Measurements from ENCODE around the gene RETREG1.
"Not testable (repeated sequence)": the region's sequence is repeated elsewhere in the genome, so short reads cannot be mapped to it uniquely, and the experiment has no call there.

Gene RETREG1

DNA sequence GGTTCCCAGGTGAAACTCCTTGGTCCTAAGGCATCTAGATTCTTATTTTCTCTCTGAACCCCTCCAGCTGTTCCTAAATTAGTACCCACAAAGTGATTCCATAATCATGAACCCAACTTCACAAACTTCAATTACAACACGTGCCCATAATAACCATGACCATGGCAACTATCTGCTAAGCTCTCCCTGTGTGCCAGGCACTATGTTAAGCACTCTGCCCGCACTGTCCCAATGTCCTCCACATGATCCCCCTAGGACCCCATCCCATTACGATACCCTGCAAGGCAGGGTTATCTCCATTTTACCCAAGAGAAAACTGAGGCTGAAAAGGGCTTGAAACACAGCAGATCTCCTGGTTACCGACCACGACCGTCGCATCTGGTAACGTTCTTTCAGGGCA lies 125.9 kb downstream of the RETREG1 start:
- H3K4me3 ChIP-seq (ENCODE audit: low read length) = no peak overlapping the region
- peaks cover 3% of the 10 kb centered on the region for H3K27me3 ChIP-seq (ENCODE audit: control insufficient read depth, insufficient read depth, low read length)
- no peaks in the 10 kb centered on the region for H3K36me3 ChIP-seq (ENCODE audit: insufficient read depth, low read length)
- H3K4me1 ChIP-seq (ENCODE audit: control insufficient read depth, insufficient read depth, low read length) = peaks cover 11% of the 10 kb centered on the region
- no peak overlapping the region for H3K4me2 ChIP-seq (ENCODE audit: low read length)
- H3K9ac ChIP-seq (ENCODE audit: low read depth, low read length) = no peak overlapping the region
- H3K9me3 ChIP-seq (replicated peaks; ENCODE audit: low read length) = no peaks in the 10 kb centered on the region

DNA sequence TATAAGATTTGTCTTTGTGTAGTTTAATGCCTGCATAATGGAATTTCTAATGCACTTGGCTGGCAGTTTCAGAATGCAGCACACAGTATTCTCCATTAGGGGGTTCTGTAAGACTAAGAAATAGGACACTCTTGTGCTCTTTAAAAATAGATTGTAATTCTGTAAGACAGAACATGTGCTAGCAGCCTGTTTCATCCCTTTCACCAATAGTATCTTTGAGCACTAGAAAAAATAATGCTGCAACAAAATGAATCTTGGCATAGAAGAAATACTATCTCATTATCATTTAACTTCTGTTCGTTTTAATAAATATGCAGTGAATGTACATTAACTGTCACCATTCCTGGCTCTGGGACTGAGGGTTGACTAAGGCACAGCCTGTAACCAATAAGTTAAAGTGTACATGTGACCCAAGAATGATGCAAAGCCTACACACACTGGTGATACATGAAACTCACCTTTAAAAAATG lies 127.4 kb downstream of the RETREG1 start:
- no peaks in the 10 kb centered on the region for H3K36me3 ChIP-seq (ENCODE audit: insufficient read depth, low read length)
- no peak overlapping the region for H3K9ac ChIP-seq (ENCODE audit: low read depth, low read length)
- no peaks in the 10 kb centered on the region for H3K9me3 ChIP-seq (replicated peaks; ENCODE audit: low read length)
- H3K27me3 ChIP-seq (ENCODE audit: control insufficient read depth, insufficient read depth, low read length) = peaks cover 3% of the 10 kb centered on the region
- peaks cover 11% of the 10 kb centered on the region for H3K4me1 ChIP-seq (ENCODE audit: control insufficient read depth, insufficient read depth, low read length)
- no peak overlapping the region for H3K4me2 ChIP-seq (ENCODE audit: low read length)
- H3K4me3 ChIP-seq (ENCODE audit: low read length) = no peak overlapping the region

DNA sequence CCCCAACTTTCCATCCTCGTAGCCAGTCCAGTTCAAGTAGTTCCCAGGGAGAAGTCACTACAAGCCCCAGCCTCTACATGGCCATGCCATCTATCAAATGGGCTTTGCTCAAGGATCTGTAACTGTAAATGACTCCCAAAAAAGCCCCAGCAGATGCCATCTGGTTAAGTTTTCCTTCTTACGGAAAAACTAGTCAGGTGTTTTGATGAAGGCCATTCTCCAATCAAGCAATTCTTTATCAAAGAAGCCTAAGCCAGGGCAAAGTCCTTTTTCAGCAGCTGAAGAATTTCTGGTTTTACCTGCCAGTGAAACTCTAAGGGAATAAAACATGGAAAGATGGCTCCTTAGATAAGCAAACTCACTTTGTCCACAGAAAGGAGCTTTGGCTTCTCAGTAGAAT lies 129.3 kb downstream of the RETREG1 start:
- Histone ChIP-seq H3K4me3 (ENCODE audit: low read length) (no peak overlapping the region), H3K27me3 (ENCODE audit: control insufficient read depth, insufficient read depth, low read length) (peaks cover 3% of the 10 kb centered on the region), H3K4me2 (ENCODE audit: low read length) (no peak overlapping the region), H3K9me3 (replicated peaks; ENCODE audit: low read length) (no peaks in the 10 kb centered on the region), H3K9ac (ENCODE audit: low read depth, low read length) (no peak overlapping the region), H3K4me1 (ENCODE audit: control insufficient read depth, insufficient read depth, low read length) (no peaks in the 10 kb centered on the region), H3K36me3 (ENCODE audit: insufficient read depth, low read length) (no peaks in the 10 kb centered on the region)

DNA sequence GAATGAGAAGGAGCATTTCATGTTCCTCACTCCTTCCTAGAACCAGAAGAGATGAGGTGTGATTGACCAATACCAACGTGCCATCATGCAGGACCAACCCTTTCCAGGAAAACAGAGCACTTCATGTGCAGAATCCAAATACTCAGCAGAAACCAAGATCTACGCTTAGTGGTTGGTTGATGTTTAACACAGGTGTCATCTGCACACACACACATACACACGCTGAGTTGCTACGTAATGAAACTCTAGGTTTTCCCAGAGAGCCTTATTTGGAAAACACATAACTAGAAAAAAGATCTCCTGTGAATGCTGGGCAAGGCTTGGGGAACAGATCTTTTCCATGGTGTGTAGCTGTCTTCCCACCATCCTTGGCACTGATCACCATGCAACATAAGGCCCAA lies 130.1 kb downstream of the RETREG1 start:
- no peaks in the 10 kb centered on the region for H3K36me3 ChIP-seq (ENCODE audit: insufficient read depth, low read length)
- peaks cover 3% of the 10 kb centered on the region for H3K27me3 ChIP-seq (ENCODE audit: control insufficient read depth, insufficient read depth, low read length)
- H3K4me1 ChIP-seq (ENCODE audit: control insufficient read depth, insufficient read depth, low read length) = no peaks in the 10 kb centered on the region
- no peak overlapping the region for H3K9ac ChIP-seq (ENCODE audit: low read depth, low read length)
- no peak overlapping the region for H3K4me2 ChIP-seq (ENCODE audit: low read length)
- no peaks in the 10 kb centered on the region for H3K9me3 ChIP-seq (replicated peaks; ENCODE audit: low read length)
- H3K4me3 ChIP-seq (ENCODE audit: low read length) = no peak overlapping the region

DNA sequence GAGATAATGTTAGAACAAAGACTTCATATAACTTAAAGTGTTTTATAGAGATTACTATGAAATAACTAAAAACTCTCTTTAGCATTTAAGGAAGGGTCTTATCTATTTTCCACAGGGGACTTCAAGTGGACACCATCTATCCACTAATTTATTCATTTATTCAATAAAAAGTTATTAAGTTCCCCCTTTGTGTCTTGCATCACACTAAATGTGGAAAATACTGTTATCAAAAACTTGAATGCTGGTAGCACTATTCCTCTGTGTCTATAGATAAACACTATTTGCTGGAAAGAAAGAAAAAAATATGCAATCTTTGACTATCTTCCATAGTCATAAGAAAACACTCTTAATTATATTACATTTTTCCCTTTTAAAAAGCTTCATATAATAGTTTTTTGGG lies 131.1 kb downstream of the RETREG1 start:
- H3K9ac ChIP-seq (ENCODE audit: low read depth, low read length) = no peak overlapping the region
- H3K4me3 ChIP-seq (ENCODE audit: low read length) = no peak overlapping the region
- no peak overlapping the region for H3K4me2 ChIP-seq (ENCODE audit: low read length)

DNA sequence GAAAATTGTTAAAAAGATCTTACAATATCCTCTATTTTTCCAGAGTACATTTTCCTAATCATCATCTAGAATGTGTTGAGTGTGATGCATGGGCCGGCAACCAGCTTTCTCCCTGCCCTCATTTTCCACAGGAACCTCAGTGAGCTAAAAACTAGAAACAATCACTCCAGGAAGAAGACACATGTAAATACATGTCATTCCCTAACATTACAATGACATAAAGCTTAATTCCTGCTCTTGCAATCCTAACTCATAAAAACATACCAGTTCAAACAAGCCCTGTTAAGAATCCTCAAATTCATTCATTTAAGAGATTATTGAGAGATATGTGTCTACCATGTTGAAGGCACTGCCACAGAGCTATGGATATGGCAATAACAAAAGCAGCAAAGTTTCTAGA lies 132.7 kb downstream of the RETREG1 start:
- Histone ChIP-seq H3K9me3 (replicated peaks; ENCODE audit: low read length) (no peaks in the 10 kb centered on the region), H3K27me3 (ENCODE audit: control insufficient read depth, insufficient read depth, low read length) (peaks cover 3% of the 10 kb centered on the region), H3K9ac (ENCODE audit: low read depth, low read length) (no peak overlapping the region), H3K4me1 (ENCODE audit: control insufficient read depth, insufficient read depth, low read length) (no peaks in the 10 kb centered on the region), H3K36me3 (ENCODE audit: insufficient read depth, low read length) (no peaks in the 10 kb centered on the region), H3K4me3 (ENCODE audit: low read length) (no peak overlapping the region), H3K4me2 (ENCODE audit: low read length) (no peak overlapping the region)

More for the DNA sequence above, 131.1 kb downstream of the RETREG1 start:
- H3K36me3 ChIP-seq (ENCODE audit: insufficient read depth, low read length) = no peaks in the 10 kb centered on the region
- no peaks in the 10 kb centered on the region for H3K9me3 ChIP-seq (replicated peaks; ENCODE audit: low read length)
- H3K4me1 ChIP-seq (ENCODE audit: control insufficient read depth, insufficient read depth, low read length) = no peaks in the 10 kb centered on the region
- H3K27me3 ChIP-seq (ENCODE audit: control insufficient read depth, insufficient read depth, low read length) = peaks cover 3% of the 10 kb centered on the region

DNA sequence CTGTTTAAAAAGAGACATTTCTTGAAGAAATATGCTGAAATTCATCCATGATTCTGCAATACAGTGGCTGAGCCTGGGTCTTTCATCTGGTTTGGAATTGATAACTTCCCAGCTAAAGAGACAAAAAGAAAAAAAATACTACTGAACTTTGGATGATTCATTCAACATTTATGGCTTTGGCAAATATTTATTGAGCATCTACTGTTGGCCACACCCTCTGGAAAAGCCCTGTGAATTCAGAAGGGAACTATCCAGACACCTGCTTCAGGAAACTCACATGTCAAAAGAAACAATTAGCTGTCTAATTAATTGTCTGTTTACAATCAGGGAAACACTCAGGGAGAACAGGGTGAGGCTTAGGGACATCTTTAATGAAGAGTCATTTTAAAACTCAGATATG lies 133.4 kb downstream of the RETREG1 start:
- no peaks in the 10 kb centered on the region for H3K4me1 ChIP-seq (ENCODE audit: control insufficient read depth, insufficient read depth, low read length)
- H3K4me3 ChIP-seq (ENCODE audit: low read length) = no peak overlapping the region
- no peak overlapping the region for H3K9ac ChIP-seq (ENCODE audit: low read depth, low read length)
- H3K4me2 ChIP-seq (ENCODE audit: low read length) = no peak overlapping the region
- no peaks in the 10 kb centered on the region for H3K9me3 ChIP-seq (replicated peaks; ENCODE audit: low read length)
- peaks cover 3% of the 10 kb centered on the region for H3K27me3 ChIP-seq (ENCODE audit: control insufficient read depth, insufficient read depth, low read length)
- no peaks in the 10 kb centered on the region for H3K36me3 ChIP-seq (ENCODE audit: insufficient read depth, low read length)

DNA sequence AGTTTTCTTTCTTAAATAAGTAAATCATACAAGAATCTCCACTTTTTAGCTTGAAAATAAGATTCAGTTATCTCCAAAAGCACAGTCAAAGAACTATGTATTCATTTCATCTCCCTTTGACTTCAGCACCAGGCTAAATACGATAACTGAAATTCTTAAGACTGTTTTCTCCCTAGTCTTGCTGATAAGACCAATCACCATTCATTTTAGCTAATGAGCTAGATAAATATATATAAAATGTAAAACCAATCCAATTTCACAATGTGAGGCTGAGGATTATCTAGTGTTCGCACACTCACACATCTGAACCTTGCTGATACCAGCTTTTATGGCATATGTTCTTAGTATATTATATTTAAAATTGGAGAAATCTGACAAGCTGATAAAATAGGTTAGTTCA lies 133.9 kb downstream of the RETREG1 start:
- Histone ChIP-seq H3K4me3 (ENCODE audit: low read length) (no peak overlapping the region), H3K4me1 (ENCODE audit: control insufficient read depth, insufficient read depth, low read length) (no peaks in the 10 kb centered on the region), H3K9ac (ENCODE audit: low read depth, low read length) (no peak overlapping the region), H3K27me3 (ENCODE audit: control insufficient read depth, insufficient read depth, low read length) (peaks cover 1% of the 10 kb centered on the region), H3K36me3 (ENCODE audit: insufficient read depth, low read length) (no peaks in the 10 kb centered on the region), H3K9me3 (replicated peaks; ENCODE audit: low read length) (no peaks in the 10 kb centered on the region), H3K4me2 (ENCODE audit: low read length) (no peak overlapping the region)

DNA sequence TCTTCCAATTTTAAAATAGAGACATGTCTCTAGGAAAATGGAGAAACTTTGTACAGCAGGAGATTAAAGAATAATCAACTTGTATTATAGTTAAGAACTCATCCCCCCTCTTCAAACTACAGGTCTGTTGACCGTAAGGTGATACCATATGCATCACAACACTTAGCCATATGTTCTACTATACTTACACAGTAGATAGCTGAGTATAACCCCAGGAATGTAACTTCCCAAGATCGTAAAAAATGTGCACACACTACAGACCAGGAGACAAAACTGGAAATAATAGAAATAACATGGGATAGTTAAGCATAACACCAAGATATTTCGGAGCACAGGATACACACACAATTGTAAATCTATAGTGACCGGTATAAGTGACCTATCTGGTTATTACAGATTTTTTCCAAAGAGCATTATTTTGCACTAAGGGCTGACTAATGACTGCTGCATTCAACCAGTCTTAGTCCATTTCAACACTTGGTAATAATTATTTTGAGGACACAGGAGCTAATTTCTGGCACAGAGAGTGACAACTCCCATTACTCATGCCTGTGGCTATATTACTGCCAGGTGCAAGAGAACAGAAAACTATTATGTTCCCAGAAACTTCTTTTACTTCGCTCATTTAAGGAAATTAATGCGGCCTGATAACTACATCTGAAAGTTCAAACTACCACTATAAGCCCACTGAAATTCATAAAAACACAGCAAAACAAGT lies 135.8 kb downstream of the RETREG1 start:
- H3K4me2 ChIP-seq (ENCODE audit: low read length) = no peak overlapping the region

DNA sequence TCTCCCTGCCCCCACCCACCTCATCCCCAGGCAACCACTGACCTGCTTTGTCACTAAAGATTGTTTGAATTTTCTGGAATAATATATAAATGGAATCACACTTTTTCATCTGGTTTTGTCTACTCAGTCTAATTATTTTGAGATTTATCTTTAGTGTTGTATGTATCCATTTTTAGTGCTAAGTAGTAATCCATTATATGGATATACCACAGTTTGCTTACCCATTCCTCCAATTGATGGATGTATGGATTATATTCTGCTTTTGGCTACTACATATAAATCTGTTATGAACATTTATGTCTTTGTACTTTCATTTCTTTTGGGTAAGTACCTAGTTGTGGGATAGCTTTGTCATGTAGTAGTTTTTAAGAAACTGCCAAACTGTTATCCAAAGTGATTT lies 136.7 kb downstream of the RETREG1 start:
- H3K9me3 ChIP-seq (replicated peaks; ENCODE audit: low read length) = no peaks in the 10 kb centered on the region

More for the DNA sequence above, 135.8 kb downstream of the RETREG1 start:
- Histone ChIP-seq H3K9me3 (replicated peaks; ENCODE audit: low read length) (no peaks in the 10 kb centered on the region), H3K27me3 (ENCODE audit: control insufficient read depth, insufficient read depth, low read length) (no peaks in the 10 kb centered on the region), H3K36me3 (ENCODE audit: insufficient read depth, low read length) (no peaks in the 10 kb centered on the region), H3K4me1 (ENCODE audit: control insufficient read depth, insufficient read depth, low read length) (no peaks in the 10 kb centered on the region), H3K9ac (ENCODE audit: low read depth, low read length) (no peak overlapping the region), H3K4me3 (ENCODE audit: low read length) (no peak overlapping the region)

DNA sequence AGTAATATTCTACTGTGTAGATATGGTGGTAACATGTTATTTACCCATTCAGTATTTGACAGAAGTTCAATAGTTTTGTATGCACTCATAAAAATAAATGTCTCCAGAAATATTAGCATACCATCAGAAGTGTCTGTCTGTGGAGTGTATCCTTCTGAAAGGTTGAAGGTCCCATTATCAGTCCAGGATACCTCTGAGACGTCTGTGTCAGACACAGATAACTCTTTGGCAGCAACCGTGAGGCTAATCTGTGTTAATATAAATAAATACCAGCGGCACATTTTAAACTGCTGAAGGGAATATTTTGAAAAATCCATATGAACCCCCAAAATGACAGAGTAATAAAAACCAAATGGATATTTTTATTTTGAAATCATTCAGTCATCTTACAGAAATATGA lies 139.3 kb downstream of the RETREG1 start:
- H3K9me3 ChIP-seq (replicated peaks; ENCODE audit: low read length) = no peaks in the 10 kb centered on the region
- H3K27me3 ChIP-seq (ENCODE audit: control insufficient read depth, insufficient read depth, low read length) = no peaks in the 10 kb centered on the region
- no peaks in the 10 kb centered on the region for H3K4me1 ChIP-seq (ENCODE audit: control insufficient read depth, insufficient read depth, low read length)
- no peak overlapping the region for H3K4me2 ChIP-seq (ENCODE audit: low read length)
- H3K9ac ChIP-seq (ENCODE audit: low read depth, low read length) = no peak overlapping the region
- no peak overlapping the region for H3K4me3 ChIP-seq (ENCODE audit: low read length)
- no peaks in the 10 kb centered on the region for H3K36me3 ChIP-seq (ENCODE audit: insufficient read depth, low read length)

More for the DNA sequence above, 136.7 kb downstream of the RETREG1 start:
- Histone ChIP-seq H3K4me2 (ENCODE audit: low read length) (no peak overlapping the region), H3K36me3 (ENCODE audit: insufficient read depth, low read length) (no peaks in the 10 kb centered on the region), H3K27me3 (ENCODE audit: control insufficient read depth, insufficient read depth, low read length) (no peaks in the 10 kb centered on the region), H3K4me1 (ENCODE audit: control insufficient read depth, insufficient read depth, low read length) (no peaks in the 10 kb centered on the region), H3K9ac (ENCODE audit: low read depth, low read length) (no peak overlapping the region), H3K4me3 (ENCODE audit: low read length) (no peak overlapping the region)

DNA sequence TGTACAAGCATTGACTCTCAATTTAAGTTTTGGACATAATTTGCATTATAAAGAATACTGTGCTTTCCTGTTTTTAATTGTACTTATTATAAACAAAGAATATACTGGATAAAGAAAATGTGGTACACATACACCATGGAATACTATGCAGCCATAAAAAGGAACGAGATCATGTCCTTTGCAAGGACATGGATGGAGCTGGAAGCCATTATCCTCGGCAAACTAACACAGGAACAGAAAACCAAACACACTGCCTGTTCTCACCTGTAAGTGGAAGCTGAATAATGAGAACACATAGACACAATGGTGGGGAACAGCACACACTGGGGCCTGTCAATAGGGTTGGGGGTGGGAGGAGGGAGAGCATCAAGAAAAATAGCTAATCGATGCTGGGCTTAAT lies 140.4 kb downstream of the RETREG1 start:
- not testable (repeated sequence) for H3K4me1 ChIP-seq (ENCODE audit: control insufficient read depth, insufficient read depth, low read length); H3K27me3 ChIP-seq (ENCODE audit: control insufficient read depth, insufficient read depth, low read length); H3K36me3 ChIP-seq (ENCODE audit: insufficient read depth, low read length); H3K9me3 ChIP-seq (replicated peaks; ENCODE audit: low read length); H3K4me2 ChIP-seq (ENCODE audit: low read length); H3K9ac ChIP-seq (ENCODE audit: low read depth, low read length); H3K4me3 ChIP-seq (ENCODE audit: low read length)
